HEK293T (cell line): ENCODE data around the gene DOCK1.

Experiments
- CTCF ChIA-PET: fragments of 350-600 bp; formaldehyde crosslinking; extraction: SDS; loops from one replicate; lab custom pipeline; 2021; ENCODE audit warnings: antibody characterized with exemption, inconsistent platforms; lab: Yijun Ruan, JAX
- POLR2A ChIA-PET: fragments of 350-600 bp; formaldehyde crosslinking; extraction: SDS; loops from one replicate; lab custom pipeline; 2020; ENCODE audit warnings: antibody characterized with exemption, inconsistent platforms; lab: Yijun Ruan, JAX
- DNase-seq: peaks from one replicate; pipeline ENCODE4 v3.0.0; 2012; ENCODE audit warnings: mixed read lengths; ENCODE audit errors: extremely low spot score
- ARNT ChIP-seq: fragments of 450-650 bp; IDR thresholded peaks from 2 replicates; pipeline ENCODE4 v1.6.1; 2017; ENCODE audit warnings: mild to moderate bottlenecking
- BHLHE40 ChIP-seq: fragments of 450-650 bp; IDR thresholded peaks from 2 replicates; pipeline ENCODE4 v1.6.1; 2016; ENCODE audit warnings: mild to moderate bottlenecking, moderate library complexity, borderline replicate concordance
- CTBP1 ChIP-seq: fragments of 450-650 bp; IDR thresholded peaks from 2 replicates; pipeline ENCODE4 v1.6.1; 2016; ENCODE audit warnings: borderline replicate concordance
- ELF4 ChIP-seq: fragments of 450-650 bp; IDR thresholded peaks from 2 replicates; pipeline ENCODE4 v1.6.1; 2017; ENCODE audit warnings: antibody characterized with exemption
- FOXA1 ChIP-seq: fragments of 450-650 bp; IDR thresholded peaks from 2 replicates; pipeline ENCODE4 v1.6.1; 2016; ENCODE audit warnings: mild to moderate bottlenecking
- FOXK2 ChIP-seq: fragments of 450-650 bp; IDR thresholded peaks from 2 replicates; pipeline ENCODE4 v1.6.1; 2016; ENCODE audit warnings: mild to moderate bottlenecking
- FOXM1 ChIP-seq: fragments of 450-650 bp; IDR thresholded peaks from 2 replicates; pipeline ENCODE4 v1.6.1; 2017; ENCODE audit warnings: mild to moderate bottlenecking, borderline replicate concordance
- HDGF ChIP-seq: fragments of 450-650 bp; IDR thresholded peaks from 2 replicates; pipeline ENCODE4 v1.6.1; 2017; ENCODE audit warnings: antibody characterized with exemption, borderline replicate concordance
- L3MBTL2 ChIP-seq: fragments of 450-650 bp; conservative IDR thresholded peaks from 2 replicates; pipeline ENCODE4 v1.6.1; 2016; ENCODE audit warnings: mild to moderate bottlenecking
- LEF1 ChIP-seq: fragments of 450-650 bp; IDR thresholded peaks from 2 replicates; pipeline ENCODE4 v1.6.1; 2017; ENCODE audit warnings: mild to moderate bottlenecking, borderline replicate concordance
- NFRKB ChIP-seq: fragments of 450-650 bp; IDR thresholded peaks from 2 replicates; pipeline ENCODE4 v1.6.1; 2016; ENCODE audit warnings: mild to moderate bottlenecking, moderate library complexity
- PKNOX1 ChIP-seq: fragments of 450-650 bp; IDR thresholded peaks from 2 replicates; pipeline ENCODE4 v1.6.1; 2016
- SP1 ChIP-seq: fragments of 450-650 bp; IDR thresholded peaks from 2 replicates; pipeline ENCODE4 v1.6.1; 2017
- SUZ12 ChIP-seq: fragments of 450-650 bp; IDR thresholded peaks from 2 replicates; pipeline ENCODE4 v1.6.1; 2016; ENCODE audit warnings: mild to moderate bottlenecking
- TARDBP ChIP-seq: fragments of 450-650 bp; IDR thresholded peaks from 2 replicates; pipeline ENCODE4 v1.6.1; 2016
- ZNF384 ChIP-seq: fragments of 450-650 bp; IDR thresholded peaks from 2 replicates; pipeline ENCODE4 v1.6.1; 2016

Gene DOCK1

GRCh38 chr10:127265288-127265687 is 360.1 kb downstream of the DOCK1 start:
- TF ChIP-seq FOXA1 (no peak), HDGF (no peak), TARDBP (no peak)
- POLR2A ChIA-PET = no interaction called here
- DNase-seq = no peak
- CTCF ChIA-PET = no interaction called here

GRCh38 chr10:127266431-127266830 is 361.2 kb downstream of the DOCK1 start:
- TF ChIP-seq FOXA1 (no peak), HDGF (no peak), CTBP1 (no peak), ZNF384 (no peak), PKNOX1 (no peak), LEF1 (no peak), L3MBTL2 (no peak), FOXM1 (no peak), BHLHE40 (no peak), ELF4 (no peak), SUZ12 (no peak), ARNT (no peak), SP1 (no peak), TARDBP (no peak), NFRKB (no peak), FOXK2 (no peak)
- DNase-seq = no peak
- POLR2A ChIA-PET = interaction anchor here (0.6 kb wide), 1 partner anchor 596 kb away, joined by 4 read pairs; the partner anchor contains the start of gene C10orf90
- CTCF ChIA-PET = no interaction called here

GRCh38 chr10:127267442-127267841 is 362.2 kb downstream of the DOCK1 start:
- ChIA-PET CTCF (no interaction called here), POLR2A (no interaction called here)
- no peak for TF ChIP-seq SUZ12
- TF ChIP-seq PKNOX1 = no peak
- TF ChIP-seq ZNF384 = no peak
- no peak for TF ChIP-seq ELF4
- TF ChIP-seq LEF1 = no peak
- no peak for TF ChIP-seq FOXK2
- TF ChIP-seq HDGF = no peak
- no peak for TF ChIP-seq ARNT
- TF ChIP-seq FOXM1 = no peak
- no peak for TF ChIP-seq NFRKB
- no peak for TF ChIP-seq BHLHE40
- TF ChIP-seq CTBP1 = no peak
- no peak for TF ChIP-seq L3MBTL2
- TF ChIP-seq FOXA1 = no peak
- TF ChIP-seq TARDBP = no peak
- TF ChIP-seq SP1 = no peak
- DNase-seq = no peak

GRCh38 chr10:127272076-127272475 is 366.8 kb downstream of the DOCK1 start:
- ChIA-PET CTCF (no interaction called here), POLR2A (no interaction called here)
- TF ChIP-seq PKNOX1 = no peak
- no peak for TF ChIP-seq NFRKB
- no peak for TF ChIP-seq TARDBP
- TF ChIP-seq FOXM1 = no peak
- no peak for TF ChIP-seq FOXK2
- no peak for TF ChIP-seq SUZ12
- TF ChIP-seq L3MBTL2 = no peak
- no peak for TF ChIP-seq LEF1
- no peak for TF ChIP-seq BHLHE40
- no peak for TF ChIP-seq CTBP1
- TF ChIP-seq ELF4 = no peak
- TF ChIP-seq ARNT = no peak
- no peak for TF ChIP-seq ZNF384
- TF ChIP-seq HDGF = no peak
- TF ChIP-seq SP1 = no peak
- TF ChIP-seq FOXA1 = no peak
- no peak for DNase-seq

- TF ChIP-seq ZNF384 (no peak), L3MBTL2 (no peak), LEF1 (no peak), SP1 (no peak), PKNOX1 (no peak), HDGF (no peak), TARDBP (no peak), ELF4 (no peak), BHLHE40 (no peak), SUZ12 (no peak), FOXK2 (no peak), NFRKB (no peak), FOXA1 (no peak), FOXM1 (no peak)
- ChIA-PET POLR2A (no interaction called here), CTCF (no interaction called here)
- DNase-seq = no peak
These were observed 370.0 kb downstream of the DOCK1 start for GRCh38 chr10:127275272-127275671.

GRCh38 chr10:127275793-127276450 is 370.7 kb downstream of the DOCK1 start:
- POLR2A ChIA-PET = no interaction called here
- TF ChIP-seq TARDBP (no peak), ELF4 (no peak), SP1 (no peak), SUZ12 (no peak), ZNF384 (no peak), FOXK2 (no peak), L3MBTL2 (no peak), HDGF (no peak), NFRKB (no peak)
- no peak for DNase-seq
- CTCF ChIA-PET = no interaction called here
